Thyroid gland (tissue), 4 donors: ENCODE data around the gene SAMD1. TPM values are rescaled to one million over a fixed set of nuclear protein-coding genes. Genes with fewer than 3 reads are reported as not detected.
A peak's percentile ranks its signal among the peaks of the same experiment; 100 is the strongest.

Experiments used
- DNase-seq, 2 donors: peaks; one replicate each; pipeline ENCODE4 v3.0.0-alpha.2; 2019
- H3K27ac ChIP-seq, 3 donors: fragments of 200-600 bp; sonication (generic); 1 replicate in 2 of 3; 2 replicates in 1 of 3; pipeline ENCODE4 v1.5.1; 2016 to 2019; ENCODE audit warnings: mild to moderate bottlenecking in 1 of 3, moderate library complexity in 1 of 3
- H3K27me3 ChIP-seq: fragments of 200-600 bp; sonication (generic); one replicate; pipeline ENCODE4 v1.5.1; 2019
- H3K36me3 ChIP-seq, 2 donors: fragments of 200-600 bp; sonication (generic); one replicate each; pipeline ENCODE4 v1.5.1; 2016 to 2019
- H3K4me1 ChIP-seq, 2 donors: fragments of 200-600 bp; sonication (generic); one replicate each; pipeline ENCODE4 v1.5.1; 2017 to 2019
- H3K4me3 ChIP-seq, 3 donors: fragments of 200-600 bp; sonication (generic); replicated peaks in 1 of 3; 1 replicate in 2 of 3; 2 replicates in 1 of 3; pipeline ENCODE4 v1.5.1; 2016; ENCODE audit warnings: mild to moderate bottlenecking in 1 of 3
- H3K9me3 ChIP-seq: fragments of 200-600 bp; sonication (generic); one replicate; pipeline ENCODE4 v1.5.1; 2017
- CTCF ChIP-seq, 6 experiments: fragments of 200-600 bp in 3 of 6; fragments of 450-650 bp in 3 of 6; sonication (generic) in 3 of 6; IDR thresholded peaks; one replicate each; pipeline ENCODE4 v1.5.1; 2016 to 2019; ENCODE audit warnings: antibody characterized with exemption in 6 of 6, mild to moderate bottlenecking in 2 of 6, inconsistent platforms in 1 of 6, moderate library complexity in 1 of 6
- POLR2A ChIP-seq, 2 donors: fragments of 450-650 bp; IDR thresholded peaks; one replicate each; pipeline ENCODE4 v1.6.1; 2017; ENCODE audit warnings: antibody characterized with exemption in 2 of 2, mild to moderate bottlenecking in 2 of 2, moderate library complexity in 1 of 2
- WGBS, 2 donors: methylation state at CpG; one replicate each; pipeline ENCODE4 v1.1.5; 2017; 5-methylcytosine and 5-hydroxymethylcytosine counted together
- intact Hi-C: fragments of 100-400 bp; cut with DNase I; formaldehyde crosslinking; loops from one replicate; pipeline ENCODE4 v1.15.1; 2023
- total RNA-seq, 4 donors: library from RNA; depleted of rRNA; stranded (reverse); fragments of >200 nt; gene quantifications; one replicate each; pipeline ENCODE4 v1.2.3, GENCODE V29; 2016

The SAMD1 gene
- total RNA-seq, 4 donors from 2014 or later = 15.2 to 27.3 (median 22.7) TPM

GRCh38 chr19:14117668-14118164 is 27.2 kb upstream of the SAMD1 start, which contains the start of gene PRKACA:
PRKACA (minus strand) TSS chr19:14117762; CDS start chr19:14117547, 215 bp downstream.
- DNase-seq = peak; percentile 99
- Histone ChIP-seq H3K27me3 (no peaks in the 10 kb centered on the region), H3K4me3 (peak within 1 kb of the TSS; percentile 84 to 96 (median 90)), H3K4me1 (peaks cover 31 to 50% of the 10 kb centered on the region in 2 donors), H3K36me3 (no peaks in the 10 kb centered on the region), H3K27ac (peak within 1 kb of the TSS; percentile 89 to 99 (median 99)), H3K9me3 (no peaks in the 10 kb centered on the region)
- intact Hi-C loops = no loop called here
- TF ChIP-seq POLR2A (IDR thresholded peaks at IDR 0.05) = peak in 1 of 2 donors; percentile 53
- no peak for TF ChIP-seq CTCF (IDR thresholded peaks at IDR 0.05)
- WGBS, 2 donors = 0% methylated on average over 4 of the region's 67 CpGs; no CpG with 5 or more reads in 1 of the 2 donors

- Histone ChIP-seq H3K4me1 (peaks cover 38 to 57% of the 10 kb centered on the region in 2 donors), H3K27me3 (no peaks in the 10 kb centered on the region), H3K9me3 (no peaks in the 10 kb centered on the region), H3K36me3 (no peaks in the 10 kb centered on the region), H3K27ac (peak overlapping the region in 2 of 3 donors; percentile 64 to 67), H3K4me3 (peak overlapping the region; percentile 84 to 96 (median 90))
- TF ChIP-seq CTCF (IDR thresholded peaks at IDR 0.05) (no peak), POLR2A (IDR thresholded peaks at IDR 0.05) (no peak)
- 0 to 1% methylated on average over 16 to 25 of the region's 33 CpGs for WGBS, 2 donors
- DNase-seq = peak; percentile 35 to 46
- intact Hi-C loops = no loop called here
Observed at GRCh38 chr19:14116918-14117578, 26.5 kb upstream of the SAMD1 start.

GRCh38 chr19:14116525-14116917 is 26.0 kb upstream of the SAMD1 start:
- peak overlapping the region; percentile 84 to 96 (median 90) for H3K4me3 ChIP-seq
- H3K36me3 ChIP-seq = no peaks in the 10 kb centered on the region
- H3K4me1 ChIP-seq = peaks cover 39 to 62% of the 10 kb centered on the region in 2 donors
- H3K9me3 ChIP-seq = no peaks in the 10 kb centered on the region
- H3K27me3 ChIP-seq = no peaks in the 10 kb centered on the region
- no peak for DNase-seq
- 8% methylated on average over 6 of the region's 6 CpGs for WGBS, 2 donors
- intact Hi-C loops = no loop called here
- peak overlapping the region in 2 of 3 donors; percentile 18 to 67 for H3K27ac ChIP-seq
- TF ChIP-seq CTCF (IDR thresholded peaks at IDR 0.05) = no peak
- TF ChIP-seq POLR2A (IDR thresholded peaks at IDR 0.05) = no peak

- Histone ChIP-seq H3K4me1 (peaks cover 39 to 63% of the 10 kb centered on the region in 2 donors), H3K27me3 (no peaks in the 10 kb centered on the region), H3K27ac (peak overlapping the region in 1 of 3 donors; percentile 67), H3K4me3 (no peak overlapping the region), H3K36me3 (no peaks in the 10 kb centered on the region), H3K9me3 (no peaks in the 10 kb centered on the region)
- intact Hi-C loops = no loop called here
- no peak for TF ChIP-seq CTCF (IDR thresholded peaks at IDR 0.05)
- no peak for TF ChIP-seq POLR2A (IDR thresholded peaks at IDR 0.05)
- whole genome bisulfite sequencing, 2 donors = 75 to 82% methylated on average over 5 of the region's 5 CpGs
- DNase-seq = no peak
Observed at GRCh38 chr19:14115756-14116155, 25.2 kb upstream of the SAMD1 start.

- Histone ChIP-seq H3K4me1 (peaks cover 39 to 60% of the 10 kb centered on the region in 2 donors), H3K36me3 (no peaks in the 10 kb centered on the region), H3K27me3 (no peaks in the 10 kb centered on the region), H3K4me3 (no peak overlapping the region), H3K9me3 (no peaks in the 10 kb centered on the region), H3K27ac (peak overlapping the region in 2 of 3 donors; percentile 7 to 67)
- TF ChIP-seq POLR2A (IDR thresholded peaks at IDR 0.05) (no peak), CTCF (IDR thresholded peaks at IDR 0.05) (peak in 4 of 6 experiments; percentile 15 to 41 (median 20))
- intact Hi-C loops = no loop called here
- WGBS, 2 donors = 49 to 56% methylated on average over 9 of the region's 9 CpGs
- DNase-seq = peak; percentile 30 to 32
Observed at GRCh38 chr19:14114854-14115253, 24.3 kb upstream of the SAMD1 start.
